ENCODE measurements around the gene PRSS21.

PRSS21 gene

GRCh38 chr16:2836646-2837508 lies 19.8 kb downstream of the PRSS21 start:
- no peaks in the 10 kb centered on the region for H3K36me3 Mint-ChIP-seq (ENCODE audit: low read depth)
- no peak overlapping the region for H3K4me3 Mint-ChIP-seq
- no peaks in the 10 kb centered on the region for H3K27me3 Mint-ChIP-seq
- H3K9me3 Mint-ChIP-seq, result no peaks in the 10 kb centered on the region
- H3K27ac Mint-ChIP-seq, result no peak overlapping the region
- peaks cover 30% of the 10 kb centered on the region for H3K4me1 Mint-ChIP-seq (ENCODE audit: low read depth)

GRCh38 chr16:2838928-2839327 lies 21.9 kb downstream of the PRSS21 start:
- no peak overlapping the region for H3K4me3 Mint-ChIP-seq

DNA sequence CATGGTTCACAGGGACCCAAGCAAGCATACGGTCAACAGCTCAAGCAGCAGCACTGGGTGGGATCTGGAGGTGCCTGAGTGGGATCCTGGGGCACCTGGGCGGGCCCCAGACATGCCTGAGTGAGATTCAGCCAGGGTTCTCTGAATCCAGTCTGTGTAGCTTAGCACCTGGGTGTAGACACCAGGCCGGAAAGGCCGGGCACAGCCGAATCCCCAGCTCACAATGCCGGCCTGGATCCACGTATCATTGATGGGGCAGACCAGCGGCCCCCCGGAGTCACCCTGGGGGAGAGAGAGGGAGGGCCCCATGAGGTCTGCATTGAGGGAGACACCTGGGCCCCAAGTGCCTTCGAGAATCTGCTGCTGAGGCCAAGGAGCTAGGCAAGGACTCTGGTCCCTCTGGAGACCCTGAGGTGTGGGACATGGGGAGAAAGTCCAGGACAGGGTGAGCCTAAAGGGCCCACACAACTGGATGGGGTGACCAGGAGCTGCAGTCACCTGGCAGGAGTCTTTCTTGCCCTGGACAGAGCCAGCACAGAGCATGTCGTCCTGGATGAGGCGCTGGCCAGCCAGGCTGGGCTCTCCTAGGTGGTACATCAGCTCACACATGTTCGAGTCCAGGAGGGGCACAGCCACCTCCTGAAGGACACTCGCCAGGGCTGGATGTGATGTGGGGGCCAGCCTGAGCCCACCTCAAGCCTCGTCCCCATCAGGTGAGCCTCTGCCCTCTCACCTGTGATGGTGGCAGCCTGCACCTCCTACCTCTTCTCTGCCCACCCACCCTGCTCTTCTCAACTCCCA lies 22.8 kb downstream of the PRSS21 start:
- Mint-ChIP-seq H3K9me3 (no peaks in the 10 kb centered on the region), H3K27me3 (no peaks in the 10 kb centered on the region)

More at GRCh38 chr16:2838928-2839327, 21.9 kb downstream of the PRSS21 start:
- no peaks in the 10 kb centered on the region for H3K9me3 Mint-ChIP-seq
- H3K27me3 Mint-ChIP-seq, result no peaks in the 10 kb centered on the region
- H3K4me1 Mint-ChIP-seq (ENCODE audit: low read depth), result peaks cover 40% of the 10 kb centered on the region
- no peak overlapping the region for H3K27ac Mint-ChIP-seq
- H3K36me3 Mint-ChIP-seq (ENCODE audit: low read depth), result peaks cover 3% of the 10 kb centered on the region

GRCh38 chr16:2840914-2841313 lies 23.9 kb downstream of the PRSS21 start:
- Mint-ChIP-seq H3K4me3 (no peak overlapping the region), H3K27me3 (no peaks in the 10 kb centered on the region), H3K27ac (no peak overlapping the region), H3K9me3 (no peaks in the 10 kb centered on the region), H3K4me1 (ENCODE audit: low read depth) (peaks cover 37% of the 10 kb centered on the region), H3K36me3 (ENCODE audit: low read depth) (peaks cover 3% of the 10 kb centered on the region)

More for the DNA sequence above, 22.8 kb downstream of the PRSS21 start:
- peaks cover 3% of the 10 kb centered on the region for H3K36me3 Mint-ChIP-seq (ENCODE audit: low read depth)
- H3K27ac Mint-ChIP-seq, result no peak overlapping the region
- H3K4me3 Mint-ChIP-seq, result no peak overlapping the region
- peaks cover 40% of the 10 kb centered on the region for H3K4me1 Mint-ChIP-seq (ENCODE audit: low read depth)

DNA sequence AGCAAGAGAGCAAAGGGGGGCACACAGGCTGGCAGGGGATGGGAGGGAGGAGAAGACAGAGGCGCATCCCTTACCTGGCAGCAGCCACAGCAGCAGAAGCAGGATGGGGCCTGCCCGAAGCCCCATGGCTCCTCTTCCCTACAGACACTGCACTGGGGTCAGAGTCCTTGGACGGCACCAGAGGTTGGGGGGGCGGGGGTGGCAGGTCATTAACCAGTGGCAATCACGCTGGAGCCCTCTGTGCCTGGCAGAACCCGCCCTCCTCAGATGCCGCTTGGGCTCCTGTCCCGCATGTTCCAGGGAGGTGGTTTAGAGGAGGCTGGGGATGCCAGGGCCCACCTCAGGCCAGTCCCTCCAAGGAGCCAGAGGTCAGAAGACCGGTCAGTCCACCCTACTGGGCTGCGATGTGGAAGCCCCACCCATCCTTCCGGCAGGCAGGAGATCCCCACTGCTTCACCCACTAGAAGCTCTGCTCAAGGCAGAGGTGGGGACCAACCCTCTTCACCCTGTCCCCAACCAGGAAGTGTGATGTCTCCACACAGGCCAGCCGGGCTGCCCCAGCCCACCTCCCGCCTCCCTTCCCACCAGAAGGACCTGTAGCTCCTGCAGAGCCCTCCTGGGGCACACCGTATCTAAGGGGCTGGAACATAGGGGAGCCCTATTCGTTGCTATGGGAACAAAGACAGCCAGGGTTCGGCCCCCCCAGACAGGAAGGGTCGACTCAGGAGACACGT lies 24.7 kb downstream of the PRSS21 start:
- Mint-ChIP-seq H3K36me3 (ENCODE audit: low read depth) (peaks cover 3% of the 10 kb centered on the region), H3K27ac (peak overlapping the region; percentile 90), H3K4me1 (ENCODE audit: low read depth) (peaks cover 43% of the 10 kb centered on the region), H3K27me3 (no peaks in the 10 kb centered on the region), H3K9me3 (no peaks in the 10 kb centered on the region), H3K4me3 (peak overlapping the region; percentile 84)

DNA sequence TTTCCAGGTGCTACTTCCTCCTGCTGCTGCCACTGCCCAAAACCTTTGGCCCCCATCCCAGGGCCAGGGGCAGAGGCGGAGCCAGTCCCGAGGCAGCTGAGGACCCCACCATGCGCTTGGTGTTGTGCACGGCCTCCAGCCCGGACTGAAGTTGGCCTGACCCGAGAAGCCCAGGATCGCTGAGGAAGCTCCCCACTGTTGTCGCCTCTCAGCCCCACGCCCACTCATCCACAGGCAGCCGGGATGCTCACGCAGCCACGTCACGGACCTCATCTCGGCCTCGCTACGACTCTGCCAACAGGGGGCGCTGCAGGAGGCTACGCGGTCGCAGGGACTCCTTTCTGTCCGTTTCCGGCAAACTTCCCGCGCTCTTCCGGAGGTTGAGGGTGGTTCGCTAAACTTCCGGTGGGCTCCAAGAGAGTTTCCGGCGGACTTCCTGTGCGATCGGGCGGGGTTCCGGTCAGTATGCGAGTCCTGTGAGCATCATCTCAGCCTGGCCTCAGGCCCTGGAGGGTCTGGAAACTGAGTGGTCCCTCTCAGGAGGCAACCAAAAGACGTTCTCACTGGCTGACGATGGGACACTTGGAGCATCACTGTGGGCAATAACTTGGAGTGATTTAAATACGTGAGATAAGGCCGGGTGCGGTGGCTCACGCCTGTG lies 25.4 kb downstream of the PRSS21 start:
- H3K4me1 Mint-ChIP-seq (ENCODE audit: low read depth), result peaks cover 50% of the 10 kb centered on the region
- peak overlapping the region; percentile 84 for H3K4me3 Mint-ChIP-seq
- no peaks in the 10 kb centered on the region for H3K27me3 Mint-ChIP-seq
- H3K27ac Mint-ChIP-seq, result peak overlapping the region; percentile 90
- H3K36me3 Mint-ChIP-seq (ENCODE audit: low read depth), result peaks cover 3% of the 10 kb centered on the region
- no peaks in the 10 kb centered on the region for H3K9me3 Mint-ChIP-seq

DNA sequence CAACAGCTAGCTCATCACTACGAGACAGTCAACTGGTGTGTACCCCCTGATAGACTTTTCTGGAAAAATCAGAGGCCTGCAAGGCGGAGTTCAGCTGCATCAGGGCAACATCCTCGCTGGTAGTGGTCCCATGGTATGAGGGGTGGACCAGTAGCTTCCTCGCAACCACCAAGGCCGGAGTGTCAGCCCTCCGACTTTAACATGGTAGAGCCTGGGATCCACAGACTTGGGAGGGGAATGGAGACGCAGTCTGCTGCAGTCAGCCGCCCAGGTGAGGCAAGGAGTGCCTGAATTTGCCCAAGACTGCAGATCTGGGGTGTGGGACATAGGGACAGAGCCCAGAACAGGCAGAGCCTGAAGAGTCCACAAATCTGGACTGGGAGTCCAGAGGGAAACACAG lies 26.5 kb downstream of the PRSS21 start:
- H3K27ac Mint-ChIP-seq, result no peak overlapping the region

DNA sequence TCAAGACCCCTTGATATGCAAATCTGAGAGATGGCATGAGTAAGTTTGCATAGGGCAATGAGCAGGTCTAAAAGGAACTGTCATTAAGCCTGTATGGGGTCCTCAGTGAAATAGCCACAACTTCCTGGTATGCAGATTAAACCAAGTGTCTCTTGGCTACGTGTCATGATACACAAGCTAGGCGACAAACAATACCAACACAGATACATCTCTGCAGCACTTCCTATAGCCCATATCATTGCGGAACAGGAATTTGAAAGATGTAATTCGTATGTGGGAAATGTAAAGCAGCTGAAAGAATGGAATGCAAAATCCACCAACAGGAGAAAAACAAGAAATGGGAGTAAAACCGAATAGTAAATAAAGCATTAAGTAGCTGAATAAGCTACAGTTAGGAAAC lies 28.1 kb downstream of the PRSS21 start:
- peaks cover 42% of the 10 kb centered on the region for H3K4me1 Mint-ChIP-seq (ENCODE audit: low read depth)
- H3K4me3 Mint-ChIP-seq, result no peak overlapping the region
- peaks cover 3% of the 10 kb centered on the region for H3K36me3 Mint-ChIP-seq (ENCODE audit: low read depth)
- H3K27ac Mint-ChIP-seq, result no peak overlapping the region
- peaks cover 6% of the 10 kb centered on the region for H3K27me3 Mint-ChIP-seq
- H3K9me3 Mint-ChIP-seq, result no peaks in the 10 kb centered on the region

More for the DNA sequence above, 26.5 kb downstream of the PRSS21 start:
- no peaks in the 10 kb centered on the region for H3K27me3 Mint-ChIP-seq
- no peaks in the 10 kb centered on the region for H3K9me3 Mint-ChIP-seq
- no peak overlapping the region for H3K4me3 Mint-ChIP-seq
- H3K4me1 Mint-ChIP-seq (ENCODE audit: low read depth), result peaks cover 48% of the 10 kb centered on the region
- H3K36me3 Mint-ChIP-seq (ENCODE audit: low read depth), result peaks cover 3% of the 10 kb centered on the region

DNA sequence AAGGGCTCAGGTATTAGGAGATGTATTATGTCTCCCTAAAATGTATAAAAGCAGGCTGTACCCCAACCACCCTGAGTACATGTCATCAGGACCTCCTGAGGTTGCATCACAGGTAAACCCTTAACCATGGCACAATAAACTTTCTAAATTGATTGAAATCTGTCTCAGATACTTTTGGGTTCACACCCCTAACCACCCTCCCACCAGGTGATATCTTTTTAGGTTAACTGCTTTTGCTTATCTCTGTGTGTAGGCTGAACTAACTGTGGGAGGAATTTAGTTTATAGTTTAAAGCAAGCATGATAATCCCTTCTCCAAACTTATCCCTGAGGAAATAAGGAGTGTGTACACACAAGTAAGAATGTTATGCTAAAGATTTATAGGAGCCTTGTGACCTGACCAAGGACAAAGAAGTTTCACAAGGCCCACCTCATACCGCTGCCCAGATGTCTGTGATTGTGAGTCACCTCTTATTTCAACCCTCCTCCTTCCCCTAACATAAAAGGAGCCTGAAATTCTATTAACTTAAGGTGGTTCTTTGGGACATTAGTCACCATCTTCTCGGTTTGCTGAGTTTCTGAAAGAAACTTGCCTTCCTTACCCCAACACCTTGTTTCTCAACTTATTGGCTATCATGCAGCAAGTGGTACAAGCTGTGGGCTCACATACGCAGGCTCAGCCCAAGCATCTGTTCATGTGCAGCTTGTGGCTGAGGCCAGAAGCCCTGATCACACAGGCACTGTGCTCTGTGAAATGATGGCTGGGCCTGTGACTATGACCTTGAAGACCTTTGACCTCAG lies 29.7 kb downstream of the PRSS21 start:
- Mint-ChIP-seq H3K36me3 (ENCODE audit: low read depth) (peaks cover 3% of the 10 kb centered on the region), H3K4me3 (no peak overlapping the region), H3K27ac (no peak overlapping the region), H3K9me3 (no peaks in the 10 kb centered on the region), H3K27me3 (peaks cover 6% of the 10 kb centered on the region), H3K4me1 (ENCODE audit: low read depth) (peaks cover 28% of the 10 kb centered on the region)

- Mint-ChIP-seq H3K4me3 (no peak overlapping the region), H3K27ac (no peak overlapping the region), H3K9me3 (peaks cover 4% of the 10 kb centered on the region), H3K4me1 (ENCODE audit: low read depth) (peaks cover 16% of the 10 kb centered on the region), H3K36me3 (ENCODE audit: low read depth) (no peaks in the 10 kb centered on the region), H3K27me3 (peaks cover 6% of the 10 kb centered on the region)
Observed at GRCh38 chr16:2848933-2849725, 32.1 kb downstream of the PRSS21 start.

- Mint-ChIP-seq H3K9me3 (peaks cover 11% of the 10 kb centered on the region), H3K27me3 (peaks cover 9% of the 10 kb centered on the region), H3K36me3 (ENCODE audit: low read depth) (peaks cover 5% of the 10 kb centered on the region), H3K4me3 (no peak overlapping the region), H3K4me1 (ENCODE audit: low read depth) (peaks cover 6% of the 10 kb centered on the region), H3K27ac (no peak overlapping the region)
Observed at GRCh38 chr16:2852003-2852730, 35.1 kb downstream of the PRSS21 start.

DNA sequence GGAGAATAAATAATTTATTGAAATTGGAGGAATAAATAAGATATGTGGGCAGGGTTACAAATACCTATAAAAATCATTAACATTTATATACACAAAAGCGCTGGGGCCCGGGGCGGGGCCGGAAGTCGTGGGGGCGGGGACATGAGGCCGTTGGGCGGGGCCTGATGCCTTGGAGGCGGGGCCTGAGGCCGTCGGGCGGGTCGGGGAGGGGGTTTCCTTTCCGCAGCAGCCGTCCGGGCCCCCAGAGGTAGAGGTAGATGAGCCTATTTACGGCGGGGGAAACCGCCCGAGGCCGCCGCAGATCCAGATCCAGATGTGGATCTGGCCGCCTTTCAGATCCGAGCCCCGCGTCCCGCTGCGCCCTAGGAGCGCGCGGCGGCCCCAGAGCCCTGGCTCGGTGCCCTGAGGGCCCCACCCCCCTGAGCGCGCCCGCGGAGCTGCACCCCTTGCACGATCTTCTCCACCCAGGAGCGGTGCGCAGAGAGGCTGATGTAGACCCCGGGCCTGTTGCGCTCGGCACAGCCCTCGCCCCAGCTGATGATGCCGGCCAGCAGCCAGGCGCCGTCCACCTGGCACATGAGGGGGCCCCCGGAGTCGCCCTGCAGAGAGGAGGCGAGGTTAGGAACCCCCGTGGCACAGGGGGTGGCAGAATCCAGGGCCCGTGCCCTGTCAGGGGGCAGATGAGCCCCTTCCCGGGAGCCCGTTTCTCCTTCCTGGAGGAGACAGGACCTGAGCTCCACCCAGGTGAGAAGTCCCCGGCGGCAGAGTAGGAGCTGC lies 35.9 kb downstream of the PRSS21 start:
- Mint-ChIP-seq H3K27ac (no peak overlapping the region), H3K4me1 (ENCODE audit: low read depth) (peaks cover 6% of the 10 kb centered on the region), H3K9me3 (peaks cover 11% of the 10 kb centered on the region), H3K4me3 (no peak overlapping the region), H3K36me3 (ENCODE audit: low read depth) (peaks cover 5% of the 10 kb centered on the region), H3K27me3 (peaks cover 14% of the 10 kb centered on the region)
